Mammary epithelial cell (primary cell): ENCODE data around the gene ZNF846.

Experiments used
- EZH2 ChIP-seq: IDR thresholded peaks from 2 replicates; pipeline ENCODE4 v1.6.1; 2012; ENCODE audit warnings: low read length, inconsistent platforms, borderline replicate concordance
- TF ChIP-seq, protein P1 (sequence below), 2 donors: IDR thresholded peaks in 1 of 2; conservative IDR thresholded peaks in 1 of 2; 2 replicates each; pipeline ENCODE4 v1.5.1; 2011 to 2012; ENCODE audit warnings: inconsistent platforms in 2 of 2, low read length in 2 of 2, mild to moderate bottlenecking in 2 of 2, control low read depth in 1 of 2, low read depth in 1 of 2; ENCODE audit not compliant: insufficient read depth in 1 of 2; ENCODE audit errors: extremely low read depth in 1 of 2

GRCh38 chr19:9791552-9792205 is 23.1 kb upstream of the ZNF846 start:
- TF ChIP-seq, protein P1, sequence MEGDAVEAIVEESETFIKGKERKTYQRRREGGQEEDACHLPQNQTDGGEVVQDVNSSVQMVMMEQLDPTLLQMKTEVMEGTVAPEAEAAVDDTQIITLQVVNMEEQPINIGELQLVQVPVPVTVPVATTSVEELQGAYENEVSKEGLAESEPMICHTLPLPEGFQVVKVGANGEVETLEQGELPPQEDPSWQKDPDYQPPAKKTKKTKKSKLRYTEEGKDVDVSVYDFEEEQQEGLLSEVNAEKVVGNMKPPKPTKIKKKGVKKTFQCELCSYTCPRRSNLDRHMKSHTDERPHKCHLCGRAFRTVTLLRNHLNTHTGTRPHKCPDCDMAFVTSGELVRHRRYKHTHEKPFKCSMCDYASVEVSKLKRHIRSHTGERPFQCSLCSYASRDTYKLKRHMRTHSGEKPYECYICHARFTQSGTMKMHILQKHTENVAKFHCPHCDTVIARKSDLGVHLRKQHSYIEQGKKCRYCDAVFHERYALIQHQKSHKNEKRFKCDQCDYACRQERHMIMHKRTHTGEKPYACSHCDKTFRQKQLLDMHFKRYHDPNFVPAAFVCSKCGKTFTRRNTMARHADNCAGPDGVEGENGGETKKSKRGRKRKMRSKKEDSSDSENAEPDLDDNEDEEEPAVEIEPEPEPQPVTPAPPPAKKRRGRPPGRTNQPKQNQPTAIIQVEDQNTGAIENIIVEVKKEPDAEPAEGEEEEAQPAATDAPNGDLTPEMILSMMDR (conservative IDR thresholded peaks at IDR 0.05 in 1 of 2, IDR thresholded peaks at IDR 0.05 in 1 of 2; ENCODE audit: extremely low read depth in 1 of 2, insufficient read depth in 1 of 2, low read depth in 1 of 2, low read length in 2 of 2) = no peak
- no peak for TF ChIP-seq EZH2
